Measurements from ENCODE around the gene RCVRN. TPM values are rescaled to one million over a fixed set of nuclear protein-coding genes. Genes with fewer than 3 reads are reported as not detected.

RCVRN gene
- total RNA-seq, 2 donors from 2014 or later: 0.33 to 0.74 TPM

GRCh38 chr17:9902120-9902519 is 3.0 kb downstream of the RCVRN start:
- intact Hi-C loops (cut with DNase I): no loop called here
- peak; percentile 67 for DNase-seq (ENCODE audit: low spot score)

- intact Hi-C loops (cut with DNase I): no loop called here
- DNase-seq (ENCODE audit: low spot score): peak; percentile 66
Observed at GRCh38 chr17:9900784-9901183, 4.3 kb downstream of the RCVRN start.

- DNase-seq (ENCODE audit: low spot score): peak; percentile 66
- intact Hi-C loops (cut with DNase I): no loop called here
Observed at GRCh38 chr17:9900044-9900594, 5.0 kb downstream of the RCVRN start.

- peak; percentile 87 for DNase-seq (ENCODE audit: low spot score)
- intact Hi-C loops (cut with DNase I): no loop called here
Observed at GRCh38 chr17:9899280-9900043, 5.6 kb downstream of the RCVRN start.

- DNase-seq (ENCODE audit: low spot score): peak; percentile 47
- intact Hi-C loops (cut with DNase I): no loop called here
Observed at GRCh38 chr17:9898812-9899211, 6.3 kb downstream of the RCVRN start.

GRCh38 chr17:9897372-9897968 is 7.6 kb downstream of the RCVRN start:
- intact Hi-C loops (cut with DNase I): no loop called here
- DNase-seq (ENCODE audit: low spot score): peak; percentile 55

- peak; percentile 3 for DNase-seq (ENCODE audit: low spot score)
- intact Hi-C loops (cut with DNase I): no loop called here
Observed at GRCh38 chr17:9895923-9896322, 9.1 kb downstream of the RCVRN start.

GRCh38 chr17:9894231-9894630 is 10.8 kb downstream of the RCVRN start:
- no peak for DNase-seq (ENCODE audit: low spot score)
- intact Hi-C loops (cut with DNase I): no loop called here

- intact Hi-C loops (cut with DNase I): no loop called here
- DNase-seq (ENCODE audit: low spot score): no peak
Observed at GRCh38 chr17:9893411-9894012, 11.6 kb downstream of the RCVRN start.

GRCh38 chr17:9890124-9890523 is 14.9 kb downstream of the RCVRN start:
- DNase-seq (ENCODE audit: low spot score): no peak
- intact Hi-C loops (cut with DNase I): no loop called here

- DNase-seq (ENCODE audit: low spot score): no peak
- intact Hi-C loops (cut with DNase I): no loop called here
Observed at GRCh38 chr17:9887508-9887907, 17.6 kb downstream of the RCVRN start.

- DNase-seq (ENCODE audit: low spot score): no peak
- intact Hi-C loops (cut with DNase I): no loop called here
Observed at GRCh38 chr17:9886141-9886930, 18.7 kb downstream of the RCVRN start.

- no peak for DNase-seq (ENCODE audit: low spot score)
- intact Hi-C loops (cut with DNase I): no loop called here
Observed at GRCh38 chr17:9883451-9883850, 21.6 kb downstream of the RCVRN start.

- DNase-seq (ENCODE audit: low spot score): no peak
- intact Hi-C loops (cut with DNase I): no loop called here
Observed at GRCh38 chr17:9880582-9880999, 24.5 kb downstream of the RCVRN start.

- intact Hi-C loops (cut with DNase I): no loop called here
- no peak for DNase-seq (ENCODE audit: low spot score)
Observed at GRCh38 chr17:9878786-9879525, 26.1 kb downstream of the RCVRN start.

GRCh38 chr17:9878356-9878755 is 26.7 kb downstream of the RCVRN start:
- intact Hi-C loops (cut with DNase I): no loop called here
- DNase-seq (ENCODE audit: low spot score): no peak

- intact Hi-C loops (cut with DNase I): no loop called here
Observed at GRCh38 chr17:9875441-9875840, 29.6 kb downstream of the RCVRN start.

GRCh38 chr17:9874722-9875121 is 30.3 kb downstream of the RCVRN start:
- intact Hi-C loops (cut with DNase I): no loop called here

More at GRCh38 chr17:9875441-9875840, 29.6 kb downstream of the RCVRN start:
- no peak for DNase-seq (ENCODE audit: low spot score)

GRCh38 chr17:9872852-9873251 is 32.2 kb downstream of the RCVRN start:
- no peak for DNase-seq (ENCODE audit: low spot score)
- intact Hi-C loops (cut with DNase I): no loop called here

More at GRCh38 chr17:9874722-9875121, 30.3 kb downstream of the RCVRN start:
- DNase-seq (ENCODE audit: low spot score): no peak

Measured in posterior vena cava (tissue), 2 donors.